Erythroblast (primary cell): ENCODE measurements around the gene USP50.

ENCODE experiments used
- GATA1 ChIP-seq: IDR thresholded peaks from 2 replicates; pipeline ENCODE4 v1.6.1; 2011; ENCODE audit warnings: low read depth, mild to moderate bottlenecking, control low read depth, low read length, moderate library complexity
- POLR2A ChIP-seq: IDR thresholded peaks from 2 replicates; pipeline ENCODE4 v1.6.1; 2011; ENCODE audit warnings: mild to moderate bottlenecking, low read length

- TF ChIP-seq POLR2A (no peak), GATA1 (no peak)
Measured at GRCh38 chr15:50544368-50544767, 2.1 kb downstream of the USP50 start.
